ENCODE data around the gene CDH13.

Gene CDH13

GRCh38 chr16:82628088-82628423 lies 1.3 kb downstream of the CDH13 start:
- DNase-seq (ENCODE audit: low read depth): no peak

- no peak for DNase-seq (ENCODE audit: low read depth)
Measured at GRCh38 chr16:82628711-82629110, 1.9 kb downstream of the CDH13 start.

- no peak for DNase-seq (ENCODE audit: low read depth)
Measured at GRCh38 chr16:82629441-82630027, 2.8 kb downstream of the CDH13 start.

- DNase-seq (ENCODE audit: low read depth): no peak
Measured at GRCh38 chr16:82630219-82630618, 3.5 kb downstream of the CDH13 start.

- no peak for DNase-seq (ENCODE audit: low read depth)
Measured at GRCh38 chr16:82630688-82631087, 3.9 kb downstream of the CDH13 start.

- no peak for DNase-seq (ENCODE audit: low read depth)
Measured at GRCh38 chr16:82631701-82632685, 5.2 kb downstream of the CDH13 start.

GRCh38 chr16:82633964-82634600 lies 7.3 kb downstream of the CDH13 start:
- no peak for DNase-seq (ENCODE audit: low read depth)

- DNase-seq (ENCODE audit: low read depth): no peak
Measured at GRCh38 chr16:82634955-82635610, 8.3 kb downstream of the CDH13 start.

GRCh38 chr16:82636485-82636884 lies 9.7 kb downstream of the CDH13 start:
- DNase-seq (ENCODE audit: low read depth): no peak

- DNase-seq (ENCODE audit: low read depth): no peak
Measured at GRCh38 chr16:82636958-82637357, 10.2 kb downstream of the CDH13 start.

- DNase-seq (ENCODE audit: low read depth): no peak
Measured at GRCh38 chr16:82638095-82638798, 11.5 kb downstream of the CDH13 start.

GRCh38 chr16:82639263-82639662 lies 12.5 kb downstream of the CDH13 start:
- no peak for DNase-seq (ENCODE audit: low read depth)

- DNase-seq (ENCODE audit: low read depth): no peak
Measured at GRCh38 chr16:82639666-82640336, 13.0 kb downstream of the CDH13 start.

- no peak for DNase-seq (ENCODE audit: low read depth)
Measured at GRCh38 chr16:82641336-82641984, 14.7 kb downstream of the CDH13 start.

- DNase-seq (ENCODE audit: low read depth): no peak
Measured at GRCh38 chr16:82643136-82643535, 16.4 kb downstream of the CDH13 start.

- DNase-seq (ENCODE audit: low read depth): no peak
Measured at GRCh38 chr16:82643936-82644630, 17.3 kb downstream of the CDH13 start.

- DNase-seq (ENCODE audit: low read depth): no peak
Measured at GRCh38 chr16:82646504-82646903, 19.7 kb downstream of the CDH13 start.

- DNase-seq (ENCODE audit: low read depth): no peak
Measured at GRCh38 chr16:82649766-82650165, 23.0 kb downstream of the CDH13 start.

GRCh38 chr16:82650804-82651203 lies 24.0 kb downstream of the CDH13 start:
- no peak for DNase-seq (ENCODE audit: low read depth)

- no peak for DNase-seq (ENCODE audit: low read depth)
Measured at GRCh38 chr16:82651921-82652601, 25.3 kb downstream of the CDH13 start.

Data from activated T-helper 1 cell treated with Interleukin-2 at 50 U/mL for 16 hours (primary cell).